Lung (tissue), 12 donors: ENCODE data around the gene GAS1. TPM values are rescaled to one million over a fixed set of nuclear protein-coding genes. Genes with fewer than 3 reads are reported as not detected.
A peak's percentile ranks its signal among the peaks of the same experiment; 100 is the strongest.

Experiments
- ATAC-seq: fragments of 200-7000 bp; cut with Tn5 transposase; one replicate; pipeline ENCODE4 v1.9.1; 2020; ENCODE audit warnings: moderate number of reproducible peaks; ENCODE audit not compliant: insufficient read depth, low FRiP score
- DNase-seq, 3 donors: peaks; one replicate each; pipeline ENCODE4 v3.0.0-alpha.2; 2013 to 2017
- H3K27ac ChIP-seq, 2 donors: one replicate each; pipeline ENCODE4 v1.5.1; 2013; ENCODE audit warnings: mild to moderate bottlenecking in 2 of 2, moderate library complexity in 2 of 2, control low read depth in 1 of 2, inconsistent platforms in 1 of 2, low read depth in 1 of 2, low read length in 1 of 2
- H3K27me3 ChIP-seq, 3 donors: one replicate each; pipeline ENCODE4 v1.5.1; 2013; ENCODE audit warnings: low read length in 2 of 3; ENCODE audit not compliant: control insufficient read depth in 3 of 3, insufficient read depth in 3 of 3
- H3K36me3 ChIP-seq, 4 donors: one replicate each; pipeline ENCODE4 v1.5.1; 2013; ENCODE audit warnings: low read length in 4 of 4, mild to moderate bottlenecking in 1 of 4, moderate library complexity in 1 of 4; ENCODE audit not compliant: control insufficient read depth in 4 of 4, insufficient read depth in 4 of 4
- H3K4me1 ChIP-seq, 5 donors: one replicate each; pipeline ENCODE4 v1.5.1; 2013; ENCODE audit warnings: low read length in 5 of 5, mild to moderate bottlenecking in 2 of 5, moderate library complexity in 1 of 5; ENCODE audit not compliant: control insufficient read depth in 5 of 5, insufficient read depth in 5 of 5
- H3K4me3 ChIP-seq: one replicate; pipeline ENCODE4 v1.5.1; 2013; ENCODE audit warnings: mild to moderate bottlenecking, control low read depth, moderate library complexity
- H3K9ac ChIP-seq, 2 donors: one replicate each; pipeline ENCODE4 v1.5.1; 2013; ENCODE audit warnings: low read length in 2 of 2, control low read depth in 1 of 2; ENCODE audit not compliant: insufficient read depth in 1 of 2
- H3K9me3 ChIP-seq, 4 donors: one replicate each; pipeline ENCODE4 v1.5.1; 2013; ENCODE audit warnings: low read length in 3 of 4, mild to moderate bottlenecking in 1 of 4, moderate library complexity in 1 of 4; ENCODE audit not compliant: control insufficient read depth in 4 of 4, insufficient read depth in 3 of 4
- WGBS, 2 donors: extraction: QIAGEN DNeasy Blood & Tissue Kit; methylation state at CpG; one replicate each; pipeline ENCODE4 v1.1.7; 2013; 5-methylcytosine and 5-hydroxymethylcytosine counted together
- polyA plus RNA-seq, 2 donors: library from polyadenylated mRNA; stranded (reverse); fragments of 200-250 nt; gene quantifications; one replicate each; pipeline ENCODE4 v1.2.1, GENCODE V29; 2013
- total RNA-seq, 2 donors: library from RNA; depleted of rRNA in 1 of 2; stranded (reverse); fragments of >200 nt in 1 of 2; gene quantifications; one replicate each; pipeline ENCODE4 v1.2.1, GENCODE V29; 2014 to 2021
- TF ChIP-seq, protein P1 (sequence below): IDR thresholded peaks from 2 replicates; pipeline ENCODE4 v1.5.1; 2012; ENCODE audit warnings: mild to moderate bottlenecking; ENCODE audit errors: control extremely low read depth, extremely low read depth
- donor health status: control.
- donor health status: control.
- donor health status: Bipolar disorder and iron deficiency.
- donor health status: healthy.
- donor health status: DM: yes; HTN: yes; CAD: no.

GAS1 gene
- total and polyA plus RNA-seq, 4 donors = 5.3 to 21.2 (median 10.4) TPM

DNA sequence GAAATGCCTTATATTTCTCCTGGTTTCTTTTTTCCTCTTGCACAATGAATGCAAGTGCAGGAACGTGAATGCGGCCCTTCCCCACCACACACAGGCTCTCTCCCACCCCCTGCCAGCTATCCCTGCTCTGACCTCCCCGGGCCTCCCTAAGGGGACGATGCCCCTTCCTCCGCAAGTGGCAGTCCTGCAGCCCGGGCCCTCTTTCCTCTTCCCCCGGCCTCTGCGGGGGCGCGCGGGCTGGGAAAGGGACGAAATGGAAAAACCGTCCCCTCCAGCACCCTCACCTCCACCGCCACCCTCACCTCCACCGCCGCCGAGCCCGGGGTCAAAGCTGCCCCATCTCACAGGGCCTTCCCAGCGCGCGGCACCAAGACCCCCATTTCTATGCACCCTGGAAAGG, 44.7 kb downstream of the GAS1 start:
- Histone ChIP-seq H3K4me1 (peaks cover 0 to 11% (median 4%) of the 10 kb centered on the region in 5 donors), H3K9ac (peak overlapping the region in 1 of 2 donors; percentile 74), H3K4me3 (no peak overlapping the region), H3K36me3 (no peaks in the 10 kb centered on the region), H3K9me3 (peaks cover 0 to 5% (median 0%) of the 10 kb centered on the region in 4 donors), H3K27ac (no peak overlapping the region), H3K27me3 (peaks cover 0 to 10% (median 0%) of the 10 kb centered on the region in 3 donors)
- DNase-seq (peak; percentile 26 to 28 (median 28)), ATAC-seq (no peak)
- TF ChIP-seq, protein P1, sequence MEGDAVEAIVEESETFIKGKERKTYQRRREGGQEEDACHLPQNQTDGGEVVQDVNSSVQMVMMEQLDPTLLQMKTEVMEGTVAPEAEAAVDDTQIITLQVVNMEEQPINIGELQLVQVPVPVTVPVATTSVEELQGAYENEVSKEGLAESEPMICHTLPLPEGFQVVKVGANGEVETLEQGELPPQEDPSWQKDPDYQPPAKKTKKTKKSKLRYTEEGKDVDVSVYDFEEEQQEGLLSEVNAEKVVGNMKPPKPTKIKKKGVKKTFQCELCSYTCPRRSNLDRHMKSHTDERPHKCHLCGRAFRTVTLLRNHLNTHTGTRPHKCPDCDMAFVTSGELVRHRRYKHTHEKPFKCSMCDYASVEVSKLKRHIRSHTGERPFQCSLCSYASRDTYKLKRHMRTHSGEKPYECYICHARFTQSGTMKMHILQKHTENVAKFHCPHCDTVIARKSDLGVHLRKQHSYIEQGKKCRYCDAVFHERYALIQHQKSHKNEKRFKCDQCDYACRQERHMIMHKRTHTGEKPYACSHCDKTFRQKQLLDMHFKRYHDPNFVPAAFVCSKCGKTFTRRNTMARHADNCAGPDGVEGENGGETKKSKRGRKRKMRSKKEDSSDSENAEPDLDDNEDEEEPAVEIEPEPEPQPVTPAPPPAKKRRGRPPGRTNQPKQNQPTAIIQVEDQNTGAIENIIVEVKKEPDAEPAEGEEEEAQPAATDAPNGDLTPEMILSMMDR = no peak
- WGBS, 2 donors = 11 to 13% methylated on average over 18 to 21 of the region's 21 CpGs

DNA sequence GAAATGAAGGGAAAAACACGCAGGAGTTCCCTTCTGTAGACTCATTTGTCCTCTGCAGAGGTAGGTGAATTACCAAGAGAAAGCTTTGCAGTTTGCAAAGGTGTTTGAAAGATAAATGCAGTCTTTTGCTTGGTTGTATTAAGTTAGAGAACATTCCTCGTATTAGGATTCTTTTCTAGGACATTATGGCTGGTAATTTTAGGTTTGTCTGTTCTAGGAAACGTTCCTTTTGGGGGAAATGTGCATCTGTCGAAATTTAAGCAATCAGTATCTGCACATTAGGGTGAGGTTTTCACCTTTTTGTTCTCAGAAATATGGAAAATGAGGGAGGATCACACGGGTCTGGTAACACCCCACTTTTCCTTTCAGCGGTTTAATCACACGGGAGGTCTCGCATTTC, 45.1 kb downstream of the GAS1 start:
- Histone ChIP-seq H3K36me3 (no peaks in the 10 kb centered on the region), H3K27me3 (peaks cover 0 to 10% (median 0%) of the 10 kb centered on the region in 3 donors), H3K27ac (no peak overlapping the region), H3K9me3 (peaks cover 0 to 5% (median 0%) of the 10 kb centered on the region in 4 donors), H3K4me3 (no peak overlapping the region), H3K4me1 (peaks cover 0 to 11% (median 4%) of the 10 kb centered on the region in 5 donors), H3K9ac (no peak overlapping the region)
- ATAC-seq = no peak
- WGBS, 2 donors = 25 to 40% methylated on average over 8 of the region's 8 CpGs
- DNase-seq = no peak
- TF ChIP-seq, protein P1 = no peak

GRCh38 chr9:86901511-86901910, 45.8 kb downstream of the GAS1 start:
- 83 to 90% methylated on average over 3 of the region's 3 CpGs for WGBS, 2 donors
- no peak for ATAC-seq
- TF ChIP-seq, protein P1 = no peak
- H3K9me3 ChIP-seq = peaks cover 0 to 3% (median 0%) of the 10 kb centered on the region in 4 donors
- H3K4me3 ChIP-seq = no peak overlapping the region
- no peaks in the 10 kb centered on the region for H3K36me3 ChIP-seq
- peaks cover 0 to 11% (median 4%) of the 10 kb centered on the region in 5 donors for H3K4me1 ChIP-seq
- H3K9ac ChIP-seq = no peak overlapping the region
- no peak overlapping the region for H3K27ac ChIP-seq
- DNase-seq = no peak
- H3K27me3 ChIP-seq = peaks cover 0 to 10% (median 0%) of the 10 kb centered on the region in 3 donors
